Measurements from ENCODE around the gene LRRC8E. TPM values are rescaled to one million over a fixed set of nuclear protein-coding genes. Genes with fewer than 3 reads are reported as not detected.

Gene LRRC8E
- total and polyA plus RNA-seq, 2 of the 8 experiments (the other 6 are each of a cell fraction or from before 2014, with no cell fraction given), result 2.7 to 2.9 TPM

GRCh38 chr19:7877249-7877836, 11.0 kb upstream of the LRRC8E start:
- Histone ChIP-seq H3K23me2 (ENCODE audit: low read depth, low read length) (peaks cover 10% of the 10 kb centered on the region), H2BK120ac (replicated peaks; ENCODE audit: low read depth, low read length) (no peak overlapping the region), H3K4me3 (ENCODE audit: extremely low read depth in 1 of 4, insufficient read depth in 2 of 4, low read depth in 3 of 4, low read length in 4 of 4) (no peak overlapping the region), H3K4ac (replicated peaks; ENCODE audit: insufficient read length, low read depth, low read length) (no peak overlapping the region), H4K20me1 (replicated peaks in 1 of 2; ENCODE audit: control insufficient read depth in 1 of 2, insufficient read depth in 2 of 2, low read length in 2 of 2) (peaks cover 2 to 3% of the 10 kb centered on the region in 2 experiments), H3K56ac (replicated peaks; ENCODE audit: insufficient read length, low read depth, low read length) (peak overlapping the region; percentile 30), H3K9me3 (ENCODE audit: insufficient read depth in 2 of 2, low read depth in 1 of 2, low read length in 1 of 2) (no peaks in the 10 kb centered on the region), H2BK15ac (ENCODE audit: low read length) (no peak overlapping the region), H3K27ac (ENCODE audit: low read depth, low read length) (no peak overlapping the region), H3K18ac (ENCODE audit: extremely low read depth, low read length) (no peak overlapping the region), H3K4me2 (ENCODE audit: insufficient read depth in 1 of 2, low read depth in 2 of 2, low read length in 2 of 2) (no peak overlapping the region), H3K79me2 (ENCODE audit: control insufficient read depth in 1 of 2, insufficient read depth in 2 of 2, low read length in 2 of 2) (no peaks in the 10 kb centered on the region), H3K27me3 (replicated peaks in 1 of 4; ENCODE audit: control insufficient read depth in 3 of 4, extremely low read depth in 1 of 4, insufficient read depth in 3 of 4, low read length in 3 of 4) (peaks cover 0 to 7% (median 5%) of the 10 kb centered on the region in 4 experiments; a peak in 3 of 7 replicates), H2BK20ac (ENCODE audit: low read length) (no peak overlapping the region), H2BK12ac (ENCODE audit: low read depth, low read length) (no peak overlapping the region), H2BK5ac (ENCODE audit: low read depth, low read length) (no peak overlapping the region), H3K23ac (ENCODE audit: insufficient read length) (no peak overlapping the region), H4K8ac (ENCODE audit: extremely low read depth, insufficient read depth, low read length) (no peak overlapping the region), H3K4me1 (replicated peaks in 1 of 4; ENCODE audit: control insufficient read depth in 3 of 4, insufficient read depth in 4 of 4, low read length in 3 of 4) (peaks cover 0 to 9% (median 5%) of the 10 kb centered on the region in 4 experiments; a peak in 5 of 7 replicates), H4K5ac (ENCODE audit: insufficient read length, low read depth, low read length) (no peak overlapping the region), H2AK5ac (ENCODE audit: low read depth, low read length) (no peak overlapping the region), H2AFZ (ENCODE audit: low read length) (no peak overlapping the region), H4K91ac (replicated peaks; ENCODE audit: insufficient read length, low read length) (no peak overlapping the region), H3K36me3 (ENCODE audit: control insufficient read depth in 2 of 4, insufficient read depth in 4 of 4, low read length in 3 of 4) (no peaks in the 10 kb centered on the region), H3K9ac (replicated peaks in 1 of 4; ENCODE audit: extremely low read depth in 1 of 4, low read depth in 3 of 4, low read length in 3 of 4) (no peak overlapping the region), H3K79me1 (ENCODE audit: low read depth, low read length) (no peaks in the 10 kb centered on the region; the same call in 1 of the 2 replicates), H3K14ac (ENCODE audit: insufficient read length) (no peak overlapping the region)
- POLR2A ChIA-PET (ENCODE audit: partially characterized antibody), result interaction anchor here (1.0 to 2.5 kb wide), 4 partner anchors 9 to 67 kb away, joined by 3 to 7 read pairs (median 5); partner anchors contain the start of genes LRRC8E, MAP2K7 and TIMM44
- CTCF ChIA-PET (ENCODE audit: partially characterized antibody), result interaction anchor here (0.5 to 3.5 kb wide), 6 partner anchors 20 to 387 kb away, joined by 3 to 17 read pairs (median 4); no protein-coding TSS in a partner anchor
- DNase-seq (ENCODE audit: low read depth in 1 of 2, low spot score in 2 of 2) (no peak), FAIRE-seq (no peak)
- 92% methylated on average over 6 of the region's 6 CpGs; no CpG with 5 or more reads in 1 of the 2 experiments for WGBS, 2 experiments (ENCODE audit: extremely low coverage in 1 of 2, insufficient coverage in 1 of 2, insufficient read length in 1 of 2, insufficient replicate concordance in 2 of 2, low coverage in 1 of 2, low lambda C conversion rate in 2 of 2, missing lambda C conversion rate in 1 of 2)
- no peak for TF ChIP-seq CREB1 (IDR thresholded peaks at IDR 0.05)
- TF ChIP-seq SP1 (IDR thresholded peaks at IDR 0.05; ENCODE audit: low read depth, low read length), result no peak
- no peak for TF ChIP-seq SUZ12 (IDR thresholded peaks at IDR 0.05; ENCODE audit: low read length)
- TF ChIP-seq POU5F1 (IDR thresholded peaks at IDR 0.05; ENCODE audit: low read depth, low read length), result no peak
- no peak for TF ChIP-seq SIN3A (conservative IDR thresholded peaks at IDR 0.05 in 1 of 2, IDR thresholded peaks at IDR 0.05 in 1 of 2; ENCODE audit: low read depth in 1 of 2, low read length in 2 of 2)
- TF ChIP-seq SIRT6 (IDR thresholded peaks at IDR 0.05; ENCODE audit: low read length), result no peak
- TF ChIP-seq POLR2AphosphoS5 (IDR thresholded peaks at IDR 0.05; ENCODE audit: low read depth, low read length), result no peak
- no peak for TF ChIP-seq RFX5 (IDR thresholded peaks at IDR 0.05; ENCODE audit: borderline replicate concordance, low read depth, low read length)
- no peak for TF ChIP-seq RAD21 (IDR thresholded peaks at IDR 0.05 in 1 of 2, conservative IDR thresholded peaks at IDR 0.05 in 1 of 2; ENCODE audit: low read depth in 2 of 2, low read length in 2 of 2)
- no peak for TF ChIP-seq CBX8 (IDR thresholded peaks at IDR 0.05; ENCODE audit: borderline replicate concordance, low read depth, low read length)
- no peak for TF ChIP-seq CBX5 (IDR thresholded peaks at IDR 0.05; ENCODE audit: low read depth, low read length)
- no peak for TF ChIP-seq YY1 (IDR thresholded peaks at IDR 0.05; ENCODE audit: low read depth, low read length)
- no peak for TF ChIP-seq TBP (IDR thresholded peaks at IDR 0.05; ENCODE audit: low read depth, low read length)

Measured in H1 (cell line).